OCI-LY3 (cell line): Measurements from ENCODE around the gene FAM222B.

Experiments
- H2AFZ ChIP-seq: fragments of 200-600, 300-600 bp; shearing (Covaris generic); 2 replicates; pipeline ENCODE4 v1.6.0; 2014; ENCODE audit warnings: antibody characterized with exemption, low read depth, low read length
- H3K27ac ChIP-seq: fragments of 200-600, 300-600 bp; sonication (generic); 2 replicates; pipeline ENCODE4 v1.5.1; 2014; ENCODE audit warnings: mild to moderate bottlenecking, low read length, moderate library complexity, mixed read lengths
- H3K27me3 ChIP-seq: fragments of 200-600, 300-600 bp; sonication (generic); 2 replicates; pipeline ENCODE4 v1.6.1; 2014; ENCODE audit warnings: low read depth, low read length, mixed read lengths
- H3K36me3 ChIP-seq: fragments of 200-600, 300-600 bp; sonication (generic); replicated peaks from 2 replicates; pipeline ENCODE3; 2014; ENCODE audit warnings: low read depth, low read length, mixed read lengths
- H3K4me1 ChIP-seq: fragments of 300-600, 200-600 bp; sonication (generic); 2 replicates; pipeline ENCODE4 v1.6.1; 2014; ENCODE audit warnings: low read length, mixed read lengths
- H3K4me2 ChIP-seq: fragments of 200-600, 300-600 bp; sonication (generic); 2 replicates; pipeline ENCODE4 v1.6.1; 2014; ENCODE audit warnings: low read length, mixed read lengths
- H3K4me3 ChIP-seq: fragments of 300-600, 200-600 bp; sonication (generic); 2 replicates; pipeline ENCODE4 v1.5.1; 2014; ENCODE audit warnings: antibody characterized with exemption, mild to moderate bottlenecking, low read length, moderate library complexity
- H3K79me2 ChIP-seq: fragments of 300-600, 200-600 bp; shearing (Covaris generic); 2 replicates; pipeline ENCODE4 v1.6.1; 2014; ENCODE audit warnings: mild to moderate bottlenecking, low read length, mixed read lengths
- H3K9ac ChIP-seq: fragments of 300-600, 200-600 bp; shearing (Covaris generic); 2 replicates; pipeline ENCODE4 v1.6.0; 2014; ENCODE audit warnings: mild to moderate bottlenecking, low read length, moderate library complexity
- H3K9me3 ChIP-seq: fragments of 200-600, 300-600 bp; shearing (Covaris generic); 2 replicates; pipeline ENCODE4 v1.6.1; 2014; ENCODE audit warnings: low read length, mixed read lengths; ENCODE audit not compliant: insufficient read depth
- H4K20me1 ChIP-seq: fragments of 200-600, 300-600 bp; sonication (generic); 2 replicates; pipeline ENCODE4 v1.6.1; 2016; ENCODE audit warnings: low read length, mixed read lengths; ENCODE audit not compliant: insufficient read depth
- EZH2phosphoT487 ChIP-seq: fragments of 200-600 bp; shearing (Covaris generic); IDR thresholded peaks from 2 replicates; pipeline ENCODE4 v1.6.1; 2018; ENCODE audit warnings: antibody characterized with exemption, mixed run types, low read depth
- TF ChIP-seq, protein P1 (sequence below): fragments of 200-600, 300-600 bp; sonication (generic); IDR thresholded peaks from 2 replicates; pipeline ENCODE4 v1.5.1; 2014; ENCODE audit warnings: antibody characterized with exemption, low read length, low read depth

FAM222B gene

DNA sequence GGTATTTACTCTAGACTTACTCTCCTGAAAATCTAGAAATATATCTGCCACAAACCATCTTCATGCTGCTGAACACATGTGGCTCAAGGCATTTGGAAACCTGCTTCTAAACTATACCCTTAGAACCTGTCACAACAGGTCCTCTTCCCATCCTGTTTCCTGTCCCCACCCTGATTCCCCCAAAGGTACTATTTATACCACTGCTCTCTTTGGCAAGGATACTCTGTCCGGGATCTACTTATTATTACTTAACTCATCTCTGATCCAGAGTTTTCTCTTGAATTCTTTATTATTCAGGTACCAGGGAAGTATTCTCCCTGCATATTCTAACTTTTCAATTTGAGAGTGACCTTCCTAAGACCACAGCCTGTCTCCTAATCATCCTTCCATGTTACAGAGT lies 65.4 kb downstream of the FAM222B start:
- Histone ChIP-seq H3K27me3 (no peaks in the 10 kb centered on the region), H4K20me1 (0 out of 2 replicates have a peak, but pooled peaks cover 4% of the 10 kb centered on the region), H3K79me2 (peaks cover 17% of the 10 kb centered on the region), H3K36me3 (peaks cover 7% of the 10 kb centered on the region), H3K9me3 (no peaks in the 10 kb centered on the region), H3K27ac (no peak overlapping the region), H3K4me3 (no peak overlapping the region), H3K4me1 (no peaks in the 10 kb centered on the region), H3K9ac (no peak overlapping the region), H2AFZ (no peak overlapping the region), H3K4me2 (no peak overlapping the region)
- TF ChIP-seq, protein P1, sequence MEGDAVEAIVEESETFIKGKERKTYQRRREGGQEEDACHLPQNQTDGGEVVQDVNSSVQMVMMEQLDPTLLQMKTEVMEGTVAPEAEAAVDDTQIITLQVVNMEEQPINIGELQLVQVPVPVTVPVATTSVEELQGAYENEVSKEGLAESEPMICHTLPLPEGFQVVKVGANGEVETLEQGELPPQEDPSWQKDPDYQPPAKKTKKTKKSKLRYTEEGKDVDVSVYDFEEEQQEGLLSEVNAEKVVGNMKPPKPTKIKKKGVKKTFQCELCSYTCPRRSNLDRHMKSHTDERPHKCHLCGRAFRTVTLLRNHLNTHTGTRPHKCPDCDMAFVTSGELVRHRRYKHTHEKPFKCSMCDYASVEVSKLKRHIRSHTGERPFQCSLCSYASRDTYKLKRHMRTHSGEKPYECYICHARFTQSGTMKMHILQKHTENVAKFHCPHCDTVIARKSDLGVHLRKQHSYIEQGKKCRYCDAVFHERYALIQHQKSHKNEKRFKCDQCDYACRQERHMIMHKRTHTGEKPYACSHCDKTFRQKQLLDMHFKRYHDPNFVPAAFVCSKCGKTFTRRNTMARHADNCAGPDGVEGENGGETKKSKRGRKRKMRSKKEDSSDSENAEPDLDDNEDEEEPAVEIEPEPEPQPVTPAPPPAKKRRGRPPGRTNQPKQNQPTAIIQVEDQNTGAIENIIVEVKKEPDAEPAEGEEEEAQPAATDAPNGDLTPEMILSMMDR, result no peak
- TF ChIP-seq EZH2phosphoT487, result no peak

DNA sequence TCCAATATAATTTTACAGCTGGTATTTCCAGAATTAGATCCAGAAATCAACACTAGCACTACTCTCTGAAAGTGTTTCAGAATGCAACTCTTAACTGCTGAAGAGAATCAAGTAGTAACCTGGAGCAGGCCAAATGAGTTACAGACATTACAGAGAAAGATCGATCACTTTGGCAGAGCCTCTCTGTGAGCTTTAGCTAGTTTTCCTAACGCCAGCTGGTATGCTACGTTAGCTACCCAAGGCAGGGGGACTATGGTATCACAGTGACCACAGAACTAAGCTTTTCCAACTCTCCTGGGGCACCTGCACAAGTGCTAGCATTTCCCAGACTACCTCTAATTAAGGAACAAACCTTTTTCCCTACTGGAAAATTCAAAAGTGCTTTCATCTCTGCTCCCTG lies 68.4 kb downstream of the FAM222B start:
- Histone ChIP-seq H3K9ac (no peak overlapping the region), H3K4me1 (no peaks in the 10 kb centered on the region), H3K79me2 (peaks cover 17% of the 10 kb centered on the region), H3K36me3 (peaks cover 3% of the 10 kb centered on the region), H3K4me3 (no peak overlapping the region), H3K27me3 (no peaks in the 10 kb centered on the region), H2AFZ (no peak overlapping the region), H4K20me1 (0 out of 2 replicates have a peak, but pooled peaks cover 4% of the 10 kb centered on the region), H3K9me3 (no peaks in the 10 kb centered on the region), H3K4me2 (no peak overlapping the region), H3K27ac (no peak overlapping the region)
- no peak for TF ChIP-seq EZH2phosphoT487
- TF ChIP-seq, protein P1, result no peak

DNA sequence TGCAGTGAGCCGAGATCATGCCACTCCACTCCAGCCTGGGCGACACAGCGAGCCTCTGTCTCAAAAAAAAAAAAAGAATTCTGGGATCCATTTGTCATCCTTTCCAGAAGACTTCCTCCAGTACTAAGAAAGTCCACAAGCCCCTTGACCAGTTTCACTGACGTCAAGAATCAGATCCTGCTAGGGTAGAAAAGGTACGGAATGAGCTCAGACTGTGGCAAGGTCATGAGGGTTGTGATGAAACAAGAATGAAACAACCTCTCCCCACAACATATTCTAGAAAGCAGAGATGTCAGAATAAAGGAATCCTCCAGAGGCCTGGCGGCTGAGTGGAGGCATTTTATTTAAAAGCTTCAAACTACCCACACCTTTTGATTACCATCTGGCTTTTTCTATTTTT lies 68.9 kb downstream of the FAM222B start:
- Histone ChIP-seq H3K4me1 (no peaks in the 10 kb centered on the region), H3K9me3 (no peaks in the 10 kb centered on the region), H3K27me3 (no peaks in the 10 kb centered on the region), H3K79me2 (peaks cover 12% of the 10 kb centered on the region), H4K20me1 (0 out of 2 replicates have a peak, but pooled peaks cover under 1% of the 10 kb centered on the region), H3K4me2 (no peak overlapping the region), H3K9ac (no peak overlapping the region), H2AFZ (no peak overlapping the region), H3K36me3 (peaks cover 3% of the 10 kb centered on the region), H3K4me3 (no peak overlapping the region), H3K27ac (no peak overlapping the region)
- no peak for TF ChIP-seq EZH2phosphoT487
- TF ChIP-seq, protein P1, result no peak

DNA sequence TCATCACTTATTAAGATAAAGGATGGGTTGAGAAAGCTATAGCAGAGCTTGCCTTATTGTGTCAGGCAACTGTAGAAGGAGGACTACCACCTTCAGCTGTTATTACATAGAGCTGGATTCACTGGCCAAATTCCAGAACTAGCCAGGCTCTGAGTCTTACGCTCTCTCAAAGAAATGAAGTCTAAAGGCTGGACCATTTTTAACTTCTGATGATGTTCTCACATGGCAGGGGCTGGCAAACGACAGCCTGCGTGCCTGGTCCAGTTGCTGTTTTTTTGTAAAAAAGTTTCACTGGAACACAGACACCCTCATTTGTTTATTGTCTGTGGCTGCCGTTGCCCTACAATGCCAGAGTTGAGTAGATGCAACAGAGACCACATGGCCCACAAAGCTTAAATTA lies 77.6 kb downstream of the FAM222B start:
- Histone ChIP-seq H3K4me1 (peaks cover 25% of the 10 kb centered on the region), H3K4me3 (no peak overlapping the region), H3K4me2 (no peak overlapping the region), H3K27me3 (no peaks in the 10 kb centered on the region), H3K36me3 (peaks cover 27% of the 10 kb centered on the region), H2AFZ (no peak overlapping the region), H3K9me3 (no peaks in the 10 kb centered on the region), H4K20me1 (0 out of 2 replicates have a peak, but pooled peaks cover 4% of the 10 kb centered on the region), H3K79me2 (peaks cover 5% of the 10 kb centered on the region), H3K27ac (no peak overlapping the region), H3K9ac (no peak overlapping the region)
- no peak for TF ChIP-seq EZH2phosphoT487
- TF ChIP-seq, protein P1, result no peak
